Lung (tissue), 12 donors: ENCODE results near the gene PTK6. TPM values are rescaled to one million over a fixed set of nuclear protein-coding genes. Genes with fewer than 3 reads are reported as not detected.
A peak's percentile ranks its signal among the peaks of the same experiment; 100 is the strongest.

ENCODE experiments used
- ATAC-seq: fragments of 200-7000 bp; cut with Tn5 transposase; one replicate; pipeline ENCODE4 v1.9.1; 2020; ENCODE audit warnings: moderate number of reproducible peaks; ENCODE audit not compliant: insufficient read depth, low FRiP score
- DNase-seq, 3 donors: peaks; one replicate each; pipeline ENCODE4 v3.0.0-alpha.2; 2013 to 2017
- H3K27ac ChIP-seq, 2 donors: one replicate each; pipeline ENCODE4 v1.5.1; 2013; ENCODE audit warnings: mild to moderate bottlenecking in 2 of 2, moderate library complexity in 2 of 2, control low read depth in 1 of 2, inconsistent platforms in 1 of 2, low read depth in 1 of 2, low read length in 1 of 2
- H3K27me3 ChIP-seq, 3 donors: one replicate each; pipeline ENCODE4 v1.5.1; 2013; ENCODE audit warnings: low read length in 2 of 3; ENCODE audit not compliant: control insufficient read depth in 3 of 3, insufficient read depth in 3 of 3
- H3K36me3 ChIP-seq, 4 donors: one replicate each; pipeline ENCODE4 v1.5.1; 2013; ENCODE audit warnings: low read length in 4 of 4, mild to moderate bottlenecking in 1 of 4, moderate library complexity in 1 of 4; ENCODE audit not compliant: control insufficient read depth in 4 of 4, insufficient read depth in 4 of 4
- H3K4me1 ChIP-seq, 5 donors: one replicate each; pipeline ENCODE4 v1.5.1; 2013; ENCODE audit warnings: low read length in 5 of 5, mild to moderate bottlenecking in 2 of 5, moderate library complexity in 1 of 5; ENCODE audit not compliant: control insufficient read depth in 5 of 5, insufficient read depth in 5 of 5
- H3K4me3 ChIP-seq: one replicate; pipeline ENCODE4 v1.5.1; 2013; ENCODE audit warnings: mild to moderate bottlenecking, control low read depth, moderate library complexity
- H3K9ac ChIP-seq, 2 donors: one replicate each; pipeline ENCODE4 v1.5.1; 2013; ENCODE audit warnings: low read length in 2 of 2, control low read depth in 1 of 2; ENCODE audit not compliant: insufficient read depth in 1 of 2
- H3K9me3 ChIP-seq, 4 donors: one replicate each; pipeline ENCODE4 v1.5.1; 2013; ENCODE audit warnings: low read length in 3 of 4, mild to moderate bottlenecking in 1 of 4, moderate library complexity in 1 of 4; ENCODE audit not compliant: control insufficient read depth in 4 of 4, insufficient read depth in 3 of 4
- CTCF ChIP-seq: IDR thresholded peaks from 2 replicates; pipeline ENCODE4 v1.5.1; 2012; ENCODE audit warnings: mild to moderate bottlenecking; ENCODE audit errors: control extremely low read depth, extremely low read depth
- whole genome bisulfite sequencing, 2 donors: extraction: QIAGEN DNeasy Blood & Tissue Kit; methylation state at CpG; one replicate each; pipeline ENCODE4 v1.1.7; 2013; 5-methylcytosine and 5-hydroxymethylcytosine counted together
- polyA plus RNA-seq, 2 donors: library from polyadenylated mRNA; stranded (reverse); fragments of 200-250 nt; gene quantifications; one replicate each; pipeline ENCODE4 v1.2.1, GENCODE V29; 2013
- total RNA-seq, 2 donors: library from RNA; depleted of rRNA in 1 of 2; stranded (reverse); fragments of >200 nt in 1 of 2; gene quantifications; one replicate each; pipeline ENCODE4 v1.2.1, GENCODE V29; 2014 to 2021
- donor health status: control.
- donor health status: control.
- donor health status: Bipolar disorder and iron deficiency.
- donor health status: healthy.
- donor health status: DM: yes; HTN: yes; CAD: no.

The PTK6 gene
- total and polyA plus RNA-seq, 4 donors, result 0.34 to 5.1 (median 3.7) TPM

GRCh38 chr20:63555661-63556381 is 18.6 kb upstream of the PTK6 start:
- Histone ChIP-seq H3K27me3 (peaks cover 0 to 5% (median 0%) of the 10 kb centered on the region in 3 donors), H3K4me3 (no peak overlapping the region), H3K9ac (no peak overlapping the region), H3K27ac (no peak overlapping the region), H3K9me3 (no peaks in the 10 kb centered on the region), H3K36me3 (peaks cover 0 to 19% (median 4%) of the 10 kb centered on the region in 4 donors), H3K4me1 (no peaks in the 10 kb centered on the region)
- WGBS, 2 donors, result 94 to 95% methylated on average over 45 of the region's 45 CpGs
- no peak for TF ChIP-seq CTCF
- ATAC-seq (no peak), DNase-seq (no peak)

- Histone ChIP-seq H3K9ac (no peak overlapping the region), H3K9me3 (no peaks in the 10 kb centered on the region), H3K4me3 (no peak overlapping the region), H3K36me3 (peaks cover 0 to 8% (median 0%) of the 10 kb centered on the region in 4 donors), H3K4me1 (no peaks in the 10 kb centered on the region), H3K27me3 (peaks cover 0 to 5% (median 3%) of the 10 kb centered on the region in 3 donors), H3K27ac (no peak overlapping the region)
- DNase-seq (no peak), ATAC-seq (no peak)
- WGBS, 2 donors, result 74 to 78% methylated on average over 37 to 38 of the region's 38 CpGs
- TF ChIP-seq CTCF, result no peak
Observed at GRCh38 chr20:63554361-63555278, 17.4 kb upstream of the PTK6 start.

DNA sequence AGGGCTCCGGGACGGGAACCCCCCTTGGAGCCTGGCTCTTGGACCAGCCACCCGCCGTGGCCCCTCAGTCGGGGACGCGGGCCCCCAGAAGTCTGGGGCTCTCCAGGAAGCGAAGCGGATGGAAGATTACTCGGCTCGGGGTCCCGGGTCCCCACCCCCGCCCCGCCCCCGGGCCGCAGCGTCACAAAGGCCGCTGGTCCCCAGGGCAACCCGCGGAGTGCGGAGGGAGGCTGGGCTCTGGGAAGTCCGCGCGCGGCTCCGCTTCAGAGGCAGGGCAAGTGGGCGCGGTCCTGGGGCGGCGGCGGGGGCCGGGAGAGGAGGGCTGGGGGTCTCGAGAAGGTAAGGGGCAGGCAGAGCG is 16.7 kb upstream of the PTK6 start, which contains the start of gene FNDC11:
Gene FNDC11, plus strand, starts transcription at position 227 of the 358 bp plus-strand sequence. CDS start 1,505 bp downstream, outside the sequence.
- H3K27me3 ChIP-seq, result peaks cover 0 to 7% (median 7%) of the 10 kb centered on the region in 3 donors
- peak; percentile 62 to 76 (median 68) for DNase-seq

More for the DNA sequence above, 16.7 kb upstream of the PTK6 start, which contains the start of gene FNDC11:
- 2% methylated on average over 30 to 34 of the region's 34 CpGs for WGBS, 2 donors
- no peak for ATAC-seq
- Histone ChIP-seq H3K4me1 (no peaks in the 10 kb centered on the region), H3K27ac (no peak within 1 kb of the TSS), H3K9me3 (no peaks in the 10 kb centered on the region), H3K9ac (peak within 1 kb of the TSS in 1 of 2 donors; percentile 37), H3K4me3 (peak within 1 kb of the TSS; percentile 33), H3K36me3 (peaks cover 0 to 8% (median 0%) of the 10 kb centered on the region in 4 donors)
- TF ChIP-seq CTCF, result no peak
